Stimulated activated memory B cell treated with anti-CD40 and anti-IgM and Interleukin-4, amounts not matched to agents 10 μg/mL and 1 μg/mL and 100 μg/mL, for 72 hours (primary cell): ENCODE results near the gene U2AF1L4.
A peak's percentile ranks its signal among the peaks of the same experiment; 100 is the strongest.

ENCODE experiments used
- ATAC-seq: fragments of 150-1000 bp; cut with Tn5 transposase; 2 replicates; pipeline ENCODE4 v1.10.0; 2021
- H3K27ac Mint-ChIP-seq: one replicate; pipeline ENCODE4 v1.8.0; 2022; ENCODE audit warnings: mild to moderate bottlenecking, mixed read lengths
- H3K27me3 Mint-ChIP-seq: one replicate; pipeline ENCODE4 v1.8.0; 2022; ENCODE audit warnings: mixed read lengths
- H3K36me3 Mint-ChIP-seq: one replicate; pipeline ENCODE4 v1.8.0; 2022; ENCODE audit warnings: mixed read lengths
- H3K4me1 Mint-ChIP-seq: one replicate; pipeline ENCODE4 v1.8.0; 2022; ENCODE audit warnings: mixed read lengths
- H3K4me3 Mint-ChIP-seq: one replicate; pipeline ENCODE4 v1.8.0; 2022; ENCODE audit warnings: mild to moderate bottlenecking, moderate library complexity, mixed read lengths
- H3K9me3 Mint-ChIP-seq: one replicate; pipeline ENCODE4 v1.8.0; 2022; ENCODE audit warnings: mixed read lengths

The U2AF1L4 gene

DNA sequence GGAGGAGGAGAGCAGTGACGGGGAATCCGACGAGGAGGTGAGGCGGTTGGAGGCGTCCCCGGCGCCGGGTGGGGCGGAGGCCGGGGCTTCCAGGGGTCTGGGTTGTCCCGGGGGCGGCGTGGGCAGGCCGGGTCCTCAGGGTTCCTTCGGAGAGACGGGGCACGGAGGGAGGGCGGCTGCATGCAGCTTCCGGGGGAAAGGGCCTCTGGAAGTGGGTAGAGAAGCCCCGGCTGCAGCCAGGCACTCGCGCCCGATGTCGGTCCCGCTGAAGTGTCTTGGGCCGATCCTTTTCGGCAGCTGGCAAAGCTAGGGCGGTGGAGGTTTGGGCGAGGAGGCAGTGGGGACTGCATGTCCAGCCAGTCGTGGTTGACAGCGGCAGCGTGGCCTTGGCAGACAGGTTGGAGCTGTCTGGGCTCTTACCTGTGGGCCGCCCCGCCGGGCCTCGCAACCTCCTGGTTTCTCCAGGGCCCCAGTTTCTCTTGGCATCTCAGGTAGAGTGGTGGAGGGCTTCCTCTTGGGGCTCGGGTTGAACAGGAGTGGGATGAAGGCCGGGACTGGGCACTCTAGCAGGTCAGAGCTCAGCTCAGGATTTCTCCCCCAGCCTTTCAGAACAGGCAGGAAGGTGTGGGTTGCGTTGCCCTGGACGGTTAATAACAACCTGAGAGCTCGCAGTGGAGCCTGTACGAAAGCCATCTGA lies 26.7 kb downstream of the U2AF1L4 start:
- Mint-ChIP-seq H3K27me3 (no peaks in the 10 kb centered on the region), H3K9me3 (no peaks in the 10 kb centered on the region), H3K4me3 (peak overlapping the region; percentile 87), H3K4me1 (peaks cover 71% of the 10 kb centered on the region), H3K36me3 (peaks cover 55% of the 10 kb centered on the region), H3K27ac (peak overlapping the region; percentile 81)
- peak; percentile 1 for ATAC-seq

DNA sequence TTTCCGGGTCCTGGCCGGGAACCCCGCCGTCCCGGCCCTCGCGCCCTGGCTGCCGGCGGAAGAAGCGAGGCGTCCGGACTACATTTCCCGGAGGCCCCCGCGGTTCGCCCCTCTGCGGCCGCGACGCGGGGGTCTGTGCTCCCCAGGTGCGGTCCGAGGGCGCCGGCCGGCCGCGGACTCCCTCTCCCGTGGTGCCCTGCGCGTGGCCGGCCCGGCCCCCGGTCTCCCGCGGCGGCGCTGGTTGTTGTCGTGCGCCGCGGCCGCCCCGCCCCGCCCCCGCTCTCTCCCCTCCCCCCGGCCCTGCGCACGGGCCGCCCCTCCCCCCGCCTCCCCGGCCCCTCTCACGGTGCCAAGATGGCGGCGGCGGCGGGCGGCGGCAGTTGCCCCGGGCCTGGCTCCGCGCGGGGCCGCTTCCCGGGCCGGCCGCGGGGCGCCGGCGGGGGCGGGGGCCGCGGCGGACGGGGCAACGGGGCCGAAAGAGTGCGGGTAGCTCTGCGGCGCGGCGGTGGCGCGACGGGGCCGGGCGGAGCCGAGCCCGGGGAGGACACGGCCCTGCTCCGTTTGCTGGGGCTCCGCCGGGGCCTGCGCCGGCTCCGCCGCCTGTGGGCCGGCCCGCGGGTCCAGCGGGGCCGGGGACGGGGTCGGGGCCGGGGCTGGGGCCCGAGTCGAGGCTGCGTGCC lies 27.4 kb downstream of the U2AF1L4 start, which contains the start of gene KMT2B:
TSS of gene KMT2B (plus strand) at position 339 of the 680 bp plus-strand sequence. CDS start at position 355, 16 bp downstream.
- peaks cover 48% of the 10 kb centered on the region for H3K36me3 Mint-ChIP-seq
- H3K4me3 Mint-ChIP-seq: peak within 1 kb of the TSS; percentile 97
- peak within 1 kb of the TSS; percentile 97 for H3K27ac Mint-ChIP-seq
- H3K4me1 Mint-ChIP-seq: peaks cover 78% of the 10 kb centered on the region
- H3K9me3 Mint-ChIP-seq: no peaks in the 10 kb centered on the region
- ATAC-seq: peak; percentile 0
- no peaks in the 10 kb centered on the region for H3K27me3 Mint-ChIP-seq

DNA sequence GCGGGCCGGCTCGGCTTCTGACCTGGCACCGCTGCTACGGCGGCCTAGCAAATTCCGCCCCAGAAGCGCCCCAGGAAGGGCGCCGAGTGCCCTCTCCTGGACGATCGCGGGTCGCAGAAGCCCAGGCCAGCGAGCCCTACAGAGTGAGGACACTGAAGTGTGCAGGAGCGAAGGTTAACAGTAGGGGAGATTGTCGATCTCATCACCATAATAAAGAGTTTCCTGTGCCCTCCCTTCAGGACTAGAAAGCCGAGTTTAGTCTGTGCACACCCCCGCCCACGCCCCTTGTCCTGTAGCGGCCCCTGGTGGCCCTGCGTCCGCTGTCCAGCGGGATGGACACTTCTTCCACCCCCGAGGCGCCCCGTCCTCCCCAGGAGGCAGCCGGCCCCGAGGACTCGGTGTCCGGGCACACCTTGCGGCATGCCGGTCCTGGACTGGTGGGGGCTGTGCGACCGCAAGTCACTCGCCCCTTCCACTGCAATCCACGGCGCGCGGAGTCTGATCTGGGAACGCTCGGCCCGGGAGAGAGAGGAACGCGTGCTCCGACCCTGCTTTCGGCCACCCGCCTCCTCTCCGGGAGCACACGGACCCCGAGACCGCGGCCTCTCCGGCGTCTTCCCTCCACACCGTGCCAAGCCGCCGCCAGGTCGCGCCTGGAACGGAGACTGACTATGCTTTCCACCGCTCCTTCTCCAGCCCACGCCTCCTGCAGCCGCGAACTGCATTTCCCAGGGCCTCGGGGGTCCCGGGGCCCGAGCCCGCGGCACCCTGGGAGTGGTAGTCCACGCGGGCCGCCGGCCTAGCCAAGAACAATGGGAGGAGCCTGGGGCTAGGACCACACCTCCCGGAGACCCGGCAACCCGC lies 28.2 kb downstream of the U2AF1L4 start:
- ATAC-seq: peak; percentile 89
- Mint-ChIP-seq H3K9me3 (no peaks in the 10 kb centered on the region), H3K36me3 (peaks cover 40% of the 10 kb centered on the region)

DNA sequence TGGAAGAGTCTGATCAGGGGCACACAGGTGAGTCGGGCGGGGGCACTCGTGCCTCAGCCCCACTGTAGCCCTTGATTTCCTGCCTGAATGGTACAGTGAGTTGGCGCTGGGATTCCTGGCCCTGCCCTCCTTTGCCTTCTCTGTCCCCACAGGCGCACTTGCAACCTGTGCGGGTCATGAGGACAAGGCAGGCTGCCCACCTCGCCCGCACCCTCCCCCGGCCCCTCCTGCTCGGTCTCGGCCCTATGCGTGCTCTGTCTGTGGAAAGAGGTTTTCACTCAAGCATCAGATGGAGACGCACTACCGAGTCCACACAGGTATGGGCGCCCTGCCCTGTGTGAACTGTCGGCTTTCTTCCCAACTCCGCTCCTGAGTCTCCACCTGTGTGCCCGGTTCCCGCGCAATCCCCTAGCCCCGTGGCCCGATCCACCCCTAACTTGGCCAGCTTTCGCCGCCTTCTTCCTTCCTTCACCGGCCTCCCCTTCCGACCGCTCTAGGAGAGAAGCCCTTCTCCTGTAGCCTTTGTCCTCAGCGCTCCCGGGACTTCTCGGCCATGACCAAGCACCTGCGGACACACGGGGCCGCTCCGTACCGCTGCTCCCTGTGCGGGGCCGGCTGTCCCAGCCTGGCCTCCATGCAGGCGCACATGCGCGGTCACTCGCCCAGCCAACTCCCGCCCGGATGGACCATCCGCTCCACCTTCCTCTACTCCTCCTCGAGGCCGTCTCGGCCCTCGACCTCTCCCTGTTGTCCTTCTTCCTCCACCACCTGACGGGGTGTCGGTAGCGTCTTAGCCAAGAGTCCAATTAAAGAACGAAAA lies 29.0 kb downstream of the U2AF1L4 start:
- Mint-ChIP-seq H3K4me3 (peak overlapping the region; percentile 97), H3K4me1 (peaks cover 79% of the 10 kb centered on the region), H3K27ac (peak overlapping the region; percentile 97), H3K9me3 (no peaks in the 10 kb centered on the region), H3K36me3 (peaks cover 32% of the 10 kb centered on the region), H3K27me3 (no peaks in the 10 kb centered on the region)
- ATAC-seq: no peak

More for the DNA sequence above, 28.2 kb downstream of the U2AF1L4 start:
- Mint-ChIP-seq H3K4me3 (peak overlapping the region; percentile 97), H3K27ac (peak overlapping the region; percentile 97), H3K27me3 (no peaks in the 10 kb centered on the region), H3K4me1 (peaks cover 79% of the 10 kb centered on the region)

DNA sequence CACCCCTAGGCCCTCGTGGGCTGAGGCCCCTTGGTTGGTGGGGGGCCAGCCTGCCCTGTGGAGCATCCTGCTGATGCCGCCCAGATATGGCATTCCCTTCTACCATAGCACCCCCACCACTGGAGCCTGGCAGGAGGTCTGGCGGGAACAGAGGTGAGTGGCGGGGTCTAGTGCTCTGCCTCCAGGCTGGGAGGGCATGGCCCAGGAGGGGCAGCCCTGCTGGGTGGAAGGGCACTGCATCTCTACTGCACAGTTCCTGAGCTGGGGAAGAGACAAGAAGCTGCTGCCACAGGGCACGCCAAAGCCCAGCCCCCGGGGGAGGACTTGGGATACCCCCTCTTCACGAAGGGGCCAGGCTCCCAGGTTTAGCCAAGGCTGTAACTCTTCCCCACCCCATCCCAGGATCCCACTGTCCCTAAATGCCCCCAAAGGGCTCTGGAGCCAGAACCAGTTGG lies 29.8 kb downstream of the U2AF1L4 start:
- peak overlapping the region; percentile 97 for H3K27ac Mint-ChIP-seq
- H3K4me3 Mint-ChIP-seq: peak overlapping the region; percentile 97
- H3K4me1 Mint-ChIP-seq: peaks cover 83% of the 10 kb centered on the region
- H3K36me3 Mint-ChIP-seq: peaks cover 25% of the 10 kb centered on the region
- H3K9me3 Mint-ChIP-seq: no peaks in the 10 kb centered on the region
- no peaks in the 10 kb centered on the region for H3K27me3 Mint-ChIP-seq
- ATAC-seq: no peak

DNA sequence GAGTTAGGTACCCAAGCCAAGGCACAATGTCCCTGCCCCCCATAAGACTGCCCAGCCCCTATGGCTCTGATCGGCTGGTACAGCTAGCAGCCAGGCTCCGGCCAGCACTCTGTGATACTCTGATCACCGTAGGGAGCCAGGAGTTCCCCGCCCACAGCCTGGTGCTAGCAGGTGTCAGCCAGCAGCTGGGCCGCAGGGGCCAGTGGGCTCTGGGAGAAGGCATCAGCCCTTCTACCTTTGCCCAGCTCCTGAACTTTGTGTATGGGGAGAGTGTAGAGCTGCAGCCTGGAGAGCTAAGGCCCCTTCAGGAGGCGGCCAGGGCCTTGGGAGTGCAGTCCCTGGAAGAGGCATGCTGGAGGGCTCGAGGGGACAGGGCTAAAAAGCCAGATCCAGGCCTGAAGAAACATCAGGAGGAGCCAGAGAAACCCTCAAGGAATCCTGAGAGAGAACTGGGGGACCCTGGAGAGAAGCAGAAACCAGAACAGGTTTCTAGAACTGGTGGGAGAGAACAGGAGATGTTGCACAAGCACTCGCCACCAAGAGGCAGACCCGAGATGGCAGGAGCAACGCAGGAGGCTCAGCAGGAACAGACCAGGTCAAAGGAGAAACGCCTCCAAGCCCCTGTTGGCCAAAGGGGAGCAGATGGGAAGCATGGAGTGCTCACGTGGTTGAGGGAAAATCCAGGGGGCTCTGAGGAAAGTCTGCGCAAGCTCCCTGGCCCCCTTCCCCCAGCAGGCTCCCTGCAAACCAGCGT lies 30.4 kb downstream of the U2AF1L4 start:
- no peak for ATAC-seq
- Mint-ChIP-seq H3K36me3 (peaks cover 20% of the 10 kb centered on the region), H3K27ac (peak overlapping the region; percentile 97), H3K4me3 (peak overlapping the region; percentile 92), H3K9me3 (no peaks in the 10 kb centered on the region), H3K4me1 (peaks cover 79% of the 10 kb centered on the region), H3K27me3 (no peaks in the 10 kb centered on the region)

DNA sequence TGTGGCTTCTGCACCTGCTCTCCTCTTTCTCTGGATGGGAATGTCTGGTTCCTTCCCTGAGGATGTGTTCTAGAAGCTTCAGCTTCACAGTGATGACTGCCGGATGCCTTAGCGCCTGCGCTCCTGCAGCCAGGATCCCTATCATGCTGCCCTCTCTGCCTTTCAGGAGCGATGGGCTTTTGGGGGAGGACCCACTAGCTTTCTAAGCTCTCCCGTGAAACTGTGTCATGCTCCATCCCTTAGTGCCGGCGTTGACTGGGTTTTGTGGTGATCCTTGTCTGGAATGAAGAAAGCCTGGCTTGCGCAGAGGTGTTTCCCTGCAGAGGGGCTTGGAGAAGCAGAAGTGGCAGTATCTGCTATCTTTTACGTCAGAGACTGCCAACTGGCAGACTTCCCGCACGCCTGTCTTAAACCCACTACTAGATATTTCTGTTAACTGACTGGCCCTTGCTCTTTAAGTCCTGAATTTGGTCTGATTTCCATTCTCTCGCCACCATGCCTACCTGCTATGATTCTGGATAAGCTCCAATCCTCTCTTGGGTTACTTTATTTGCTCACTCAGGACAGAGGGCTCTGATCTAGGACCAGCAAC lies 31.2 kb downstream of the U2AF1L4 start:
- Mint-ChIP-seq H3K27ac (peak overlapping the region; percentile 97), H3K4me3 (peak overlapping the region; percentile 92), H3K36me3 (peaks cover 20% of the 10 kb centered on the region), H3K9me3 (no peaks in the 10 kb centered on the region), H3K27me3 (no peaks in the 10 kb centered on the region), H3K4me1 (peaks cover 71% of the 10 kb centered on the region)
- ATAC-seq: no peak

DNA sequence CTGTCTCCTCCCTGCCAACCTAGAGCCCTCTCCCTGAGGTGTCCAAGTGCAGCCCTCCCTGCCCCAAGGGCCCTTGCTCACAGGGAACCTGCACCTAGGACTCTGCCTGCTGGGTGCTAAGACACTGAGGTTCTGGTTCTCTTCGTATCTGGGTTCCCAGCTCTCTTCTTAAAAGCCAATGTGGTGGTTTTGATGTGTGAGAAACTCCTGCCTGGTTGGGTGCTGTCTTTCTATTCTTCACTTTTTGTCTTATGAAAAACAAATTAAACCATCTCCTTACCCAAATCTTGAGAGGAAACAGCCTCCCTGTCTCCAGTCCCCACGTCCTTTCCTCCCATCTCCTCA lies 31.7 kb downstream of the U2AF1L4 start:
- Mint-ChIP-seq H3K27ac (peak overlapping the region; percentile 97), H3K9me3 (no peaks in the 10 kb centered on the region), H3K4me1 (peaks cover 66% of the 10 kb centered on the region), H3K36me3 (peaks cover 20% of the 10 kb centered on the region), H3K27me3 (no peaks in the 10 kb centered on the region), H3K4me3 (peak overlapping the region; percentile 92)
- no peak for ATAC-seq

DNA sequence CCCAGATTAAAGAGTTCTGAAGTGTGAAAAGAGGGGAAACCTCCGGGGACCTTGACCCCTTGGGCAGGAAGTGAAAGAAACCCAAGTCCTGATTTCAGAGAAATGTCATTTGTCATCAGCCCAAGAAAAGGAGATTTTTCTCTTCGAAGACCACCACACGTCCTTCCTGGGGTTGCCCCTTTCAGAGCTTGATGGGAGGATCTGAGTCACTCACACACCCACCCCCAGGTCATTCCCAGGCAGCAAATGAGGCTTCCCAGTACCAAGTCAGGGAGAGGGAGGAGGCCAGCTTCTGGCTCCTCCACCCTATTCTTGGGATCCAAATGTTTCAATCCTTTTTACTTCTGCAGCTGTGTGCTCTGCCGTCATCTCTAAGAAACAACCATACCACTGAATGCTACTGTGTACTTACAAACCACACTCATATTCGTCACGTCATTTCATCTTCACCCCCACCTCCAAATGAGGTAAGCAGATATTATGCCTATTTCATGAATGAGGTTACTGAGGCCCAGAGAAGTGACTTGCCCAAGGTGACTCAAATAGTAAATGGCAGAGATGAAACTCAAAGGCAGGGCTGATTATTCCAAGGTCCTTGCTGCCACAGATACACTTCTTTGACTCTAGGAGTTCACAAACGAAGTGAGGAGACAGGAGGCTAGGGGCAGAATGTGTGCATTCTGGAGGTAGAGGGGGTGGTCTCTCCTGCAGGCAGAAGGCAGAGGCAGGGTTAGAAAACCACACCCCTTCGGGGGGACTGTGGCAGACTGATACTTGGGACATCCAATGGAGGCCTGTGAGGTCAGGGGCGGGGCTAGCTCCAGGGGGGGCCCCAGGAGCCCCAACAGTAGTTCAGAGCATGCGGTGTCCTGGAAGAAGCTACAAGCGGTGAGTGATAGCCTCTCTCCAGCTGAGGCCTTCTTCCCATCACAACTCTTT lies 32.4 kb downstream of the U2AF1L4 start:
- no peaks in the 10 kb centered on the region for H3K27me3 Mint-ChIP-seq
- H3K36me3 Mint-ChIP-seq: peaks cover 20% of the 10 kb centered on the region
- H3K9me3 Mint-ChIP-seq: no peaks in the 10 kb centered on the region
- peaks cover 65% of the 10 kb centered on the region for H3K4me1 Mint-ChIP-seq
- peak overlapping the region; percentile 92 for H3K4me3 Mint-ChIP-seq
- ATAC-seq: peak; percentile 13
- H3K27ac Mint-ChIP-seq: peak overlapping the region; percentile 97

DNA sequence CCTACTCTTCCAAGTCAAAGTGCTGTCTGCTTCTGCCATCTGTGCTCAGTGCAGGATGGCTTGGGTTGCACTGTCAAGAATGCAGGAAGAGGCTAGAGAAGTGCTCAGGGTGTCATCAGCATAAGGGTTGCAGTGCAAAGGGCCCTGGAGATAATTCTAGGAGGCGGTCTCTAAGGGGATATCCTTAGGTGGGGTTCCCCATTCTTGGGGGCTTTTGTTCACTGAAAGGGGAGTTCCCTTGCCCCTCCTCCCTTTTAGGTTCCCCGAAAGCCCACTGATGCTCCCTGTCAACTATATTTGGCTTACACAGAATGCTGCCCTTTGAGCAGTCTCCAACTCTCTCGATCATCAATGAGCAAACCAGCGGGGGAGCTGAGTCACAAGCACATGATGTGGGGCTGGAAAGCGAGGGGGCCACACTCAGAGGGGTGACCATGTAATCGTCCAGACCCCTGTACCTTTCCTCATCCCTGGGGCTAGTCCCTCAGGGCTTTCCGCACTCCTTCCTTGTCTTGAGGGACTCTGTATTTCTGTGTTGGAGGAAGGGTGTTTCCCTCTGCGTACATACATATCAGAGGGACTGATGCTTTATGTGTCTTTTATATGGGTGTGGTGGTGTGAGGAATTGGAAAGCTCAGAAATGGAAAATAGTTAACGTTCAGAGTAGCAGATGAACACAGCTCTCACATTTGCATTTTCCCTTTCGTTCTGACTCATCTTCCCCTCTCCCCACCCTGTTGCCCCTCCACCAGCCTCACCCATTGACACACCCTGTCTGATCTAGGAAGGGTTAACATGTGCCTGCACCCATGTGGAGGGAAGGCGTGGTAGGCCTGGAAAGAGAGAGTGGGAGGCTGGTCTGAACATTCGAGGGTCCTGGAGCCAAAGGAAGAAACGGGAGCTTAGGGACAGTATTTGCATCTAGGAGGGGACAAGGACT lies 34.2 kb downstream of the U2AF1L4 start:
- H3K4me1 Mint-ChIP-seq: peaks cover 57% of the 10 kb centered on the region
- H3K27ac Mint-ChIP-seq: peak overlapping the region; percentile 97
- no peaks in the 10 kb centered on the region for H3K27me3 Mint-ChIP-seq
- peak overlapping the region; percentile 74 for H3K4me3 Mint-ChIP-seq
- H3K36me3 Mint-ChIP-seq: peaks cover 12% of the 10 kb centered on the region
- ATAC-seq: peak; percentile 78
- no peaks in the 10 kb centered on the region for H3K9me3 Mint-ChIP-seq

DNA sequence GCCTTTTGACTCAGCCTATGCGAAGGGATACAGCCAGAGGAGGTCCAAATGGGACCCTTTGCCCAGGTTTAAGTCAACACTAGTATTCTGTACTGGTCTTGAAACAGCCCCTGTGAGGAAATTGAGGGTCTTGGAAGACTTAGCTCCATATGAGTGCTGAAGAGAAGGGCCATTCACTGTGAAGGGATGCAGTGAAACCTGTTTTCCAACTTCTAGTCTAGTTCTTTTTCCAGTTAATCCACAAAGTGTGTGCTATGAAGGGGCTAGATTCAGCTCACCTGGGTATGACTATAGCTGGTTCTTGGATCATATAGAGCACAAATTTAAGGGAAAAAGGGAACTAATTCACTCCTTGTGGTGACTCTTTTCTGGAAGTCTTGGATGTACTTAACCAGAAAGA lies 36.8 kb downstream of the U2AF1L4 start:
- Mint-ChIP-seq H3K4me3 (no peak overlapping the region), H3K27ac (no peak overlapping the region), H3K9me3 (no peaks in the 10 kb centered on the region), H3K36me3 (no peaks in the 10 kb centered on the region), H3K4me1 (peaks cover 31% of the 10 kb centered on the region), H3K27me3 (no peaks in the 10 kb centered on the region)
- ATAC-seq: no peak

DNA sequence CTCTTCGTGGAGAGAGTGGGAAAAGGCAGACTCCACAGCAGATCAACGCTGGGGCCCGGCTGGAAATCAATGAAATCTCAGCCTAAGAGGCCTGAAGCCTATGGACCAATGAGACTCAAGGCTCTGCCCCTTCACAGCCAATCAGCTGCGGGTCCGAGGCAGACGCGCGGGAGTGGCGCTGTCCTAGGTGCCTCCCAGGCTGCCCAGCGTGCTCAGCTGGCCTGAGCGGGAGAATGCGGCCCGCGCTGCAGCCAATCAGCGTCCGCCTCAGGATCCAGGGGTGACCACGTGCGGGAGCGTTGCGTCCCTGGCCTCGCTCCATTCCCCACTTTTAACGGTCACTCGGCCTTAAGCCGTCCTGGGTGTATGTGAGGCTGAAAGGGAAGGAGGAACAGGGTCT lies 41.0 kb downstream of the U2AF1L4 start, which contains the start of gene ZBTB32:
TSS of gene ZBTB32 (plus strand) at position 341 of the 400 bp plus-strand sequence. CDS start 10,069 bp downstream, outside the sequence.
- Mint-ChIP-seq H3K36me3 (no peaks in the 10 kb centered on the region), H3K4me3 (no peak within 1 kb of the TSS), H3K9me3 (no peaks in the 10 kb centered on the region), H3K4me1 (peaks cover 7% of the 10 kb centered on the region), H3K27me3 (no peaks in the 10 kb centered on the region), H3K27ac (no peak within 1 kb of the TSS)
- no peak for ATAC-seq
